ENCODE measurements around the gene ITGA11. TPM values are rescaled to one million over a fixed set of nuclear protein-coding genes. Genes with fewer than 3 reads are reported as not detected.

ITGA11 gene
- total RNA-seq, 2 donors from 2014 or later, result 22.4 to 23.8 TPM

- ATAC-seq, result no peak
- DNase-seq, result no peak
- intact Hi-C loops (cut with DNase I), result no loop called here
Measured at GRCh38 chr15:68292157-68292781, 139.7 kb downstream of the ITGA11 start.

- ATAC-seq (no peak), DNase-seq (no peak)
- intact Hi-C loops (cut with DNase I), result no loop called here
Measured at GRCh38 chr15:68290715-68291114, 141.2 kb downstream of the ITGA11 start.

- DNase-seq (no peak), ATAC-seq (no peak)
- intact Hi-C loops (cut with DNase I), result no loop called here
Measured at GRCh38 chr15:68289621-68290352, 142.2 kb downstream of the ITGA11 start.

- ATAC-seq (no peak), DNase-seq (no peak)
- intact Hi-C loops (cut with DNase I), result no loop called here
Measured at GRCh38 chr15:68289057-68289456, 142.9 kb downstream of the ITGA11 start.

GRCh38 chr15:68286256-68286655 is 145.7 kb downstream of the ITGA11 start:
- ATAC-seq, result no peak
- intact Hi-C loops (cut with DNase I), result no loop called here
- DNase-seq, result no peak

GRCh38 chr15:68285259-68285980 is 146.5 kb downstream of the ITGA11 start:
- DNase-seq, result no peak
- intact Hi-C loops (cut with DNase I), result no loop called here
- ATAC-seq, result no peak

GRCh38 chr15:68284616-68285258 is 147.2 kb downstream of the ITGA11 start:
- intact Hi-C loops (cut with DNase I), result no loop called here
- no peak for ATAC-seq
- DNase-seq, result no peak

- DNase-seq (no peak), ATAC-seq (no peak)
- intact Hi-C loops (cut with DNase I), result no loop called here
Measured at GRCh38 chr15:68283401-68283800, 148.6 kb downstream of the ITGA11 start.

GRCh38 chr15:68281008-68281407 is 151.0 kb downstream of the ITGA11 start:
- intact Hi-C loops (cut with DNase I), result no loop called here
- DNase-seq (no peak), ATAC-seq (no peak)

- DNase-seq (no peak), ATAC-seq (no peak)
- intact Hi-C loops (cut with DNase I), result no loop called here
Measured at GRCh38 chr15:68279779-68280753, 151.9 kb downstream of the ITGA11 start.

GRCh38 chr15:68278595-68279405 is 153.2 kb downstream of the ITGA11 start:
- ATAC-seq (peak; percentile 0 to 7), DNase-seq (peak; percentile 38)
- intact Hi-C loops (cut with DNase I), result no loop called here

GRCh38 chr15:68278345-68278594 is 153.7 kb downstream of the ITGA11 start:
- DNase-seq, result no peak
- intact Hi-C loops (cut with DNase I), result no loop called here
- no peak for ATAC-seq

GRCh38 chr15:68277603-68278344 is 154.2 kb downstream of the ITGA11 start, which contains the start of gene FEM1B:
Gene FEM1B (plus strand): TSS chr15:68277745. CDS start chr15:68278418, 673 bp downstream.
- intact Hi-C loops (cut with DNase I), result no loop called here
- DNase-seq, result peak; percentile 90
- ATAC-seq, result peak; percentile 90 to 91

- intact Hi-C loops (cut with DNase I), result no loop called here
- DNase-seq (no peak), ATAC-seq (peak; percentile 31 to 33)
Measured at GRCh38 chr15:68277131-68277602, 154.8 kb downstream of the ITGA11 start.

- intact Hi-C loops (cut with DNase I), result no loop called here
- no peak for DNase-seq
- no peak for ATAC-seq
Measured at GRCh38 chr15:68276668-68277067, 155.3 kb downstream of the ITGA11 start.

GRCh38 chr15:68275165-68275746 is 156.7 kb downstream of the ITGA11 start:
- ATAC-seq, result no peak
- no peak for DNase-seq
- intact Hi-C loops (cut with DNase I), result no loop called here

Data from left cardiac atrium (tissue), 4 donors.